Measurements from ENCODE around the gene RNF38.
A peak's percentile ranks its signal among the peaks of the same experiment; 100 is the strongest.
"Not testable (repeated sequence)": the region's sequence is repeated elsewhere in the genome, so short reads cannot be mapped to it uniquely, and the experiment has no call there.

Gene RNF38

DNA sequence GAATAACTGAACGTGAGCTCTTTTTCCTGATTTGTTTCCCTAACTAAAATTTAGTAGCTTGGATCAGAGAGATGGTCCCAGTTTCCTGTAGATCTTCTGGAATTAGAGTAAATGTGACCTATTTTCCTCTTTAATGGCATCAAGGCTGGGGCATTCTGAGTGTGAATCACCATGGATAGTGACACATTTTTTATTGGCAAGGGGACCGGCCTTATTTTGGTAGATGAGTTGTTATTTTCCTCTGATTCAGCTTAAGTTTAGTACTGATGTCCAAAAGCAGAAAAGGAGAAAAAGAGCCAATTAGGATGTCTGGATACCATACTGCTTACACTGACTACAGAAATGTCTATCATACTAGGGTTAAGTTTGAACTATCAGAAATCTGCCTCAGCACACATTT lies 68.1 kb downstream of the RNF38 start:
- DNase-seq (ENCODE audit: low spot score) = no peak

DNA sequence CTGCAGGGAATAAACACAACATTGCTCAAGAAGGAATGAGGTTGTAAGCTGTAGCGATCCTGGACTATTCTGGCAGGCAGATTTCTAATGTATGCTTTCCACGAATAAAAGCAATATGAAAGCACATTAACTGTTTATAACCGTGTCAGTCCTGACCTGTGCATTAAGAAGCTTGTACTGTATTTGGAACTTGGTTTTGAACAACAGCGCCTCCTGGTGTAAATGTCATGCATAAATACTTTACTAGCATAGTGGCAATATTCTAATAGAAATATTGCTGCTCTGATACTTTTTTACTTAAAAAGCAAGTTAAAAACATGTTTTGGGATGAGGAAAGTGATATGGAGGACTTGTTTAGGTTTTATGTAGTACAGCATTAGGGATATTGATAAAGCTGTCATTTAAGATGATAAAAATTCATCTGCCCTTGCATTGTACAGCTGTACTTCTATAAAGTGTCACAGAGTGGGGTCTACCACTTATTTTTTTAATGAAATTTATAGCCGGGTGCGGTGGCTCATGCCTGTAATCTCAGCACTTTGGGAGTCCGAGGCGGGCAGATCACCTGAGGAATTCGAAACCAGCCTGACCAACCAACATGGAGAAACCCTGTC lies 71.2 kb downstream of the RNF38 start:
- DNase-seq (ENCODE audit: low spot score) = peak; percentile 84

DNA sequence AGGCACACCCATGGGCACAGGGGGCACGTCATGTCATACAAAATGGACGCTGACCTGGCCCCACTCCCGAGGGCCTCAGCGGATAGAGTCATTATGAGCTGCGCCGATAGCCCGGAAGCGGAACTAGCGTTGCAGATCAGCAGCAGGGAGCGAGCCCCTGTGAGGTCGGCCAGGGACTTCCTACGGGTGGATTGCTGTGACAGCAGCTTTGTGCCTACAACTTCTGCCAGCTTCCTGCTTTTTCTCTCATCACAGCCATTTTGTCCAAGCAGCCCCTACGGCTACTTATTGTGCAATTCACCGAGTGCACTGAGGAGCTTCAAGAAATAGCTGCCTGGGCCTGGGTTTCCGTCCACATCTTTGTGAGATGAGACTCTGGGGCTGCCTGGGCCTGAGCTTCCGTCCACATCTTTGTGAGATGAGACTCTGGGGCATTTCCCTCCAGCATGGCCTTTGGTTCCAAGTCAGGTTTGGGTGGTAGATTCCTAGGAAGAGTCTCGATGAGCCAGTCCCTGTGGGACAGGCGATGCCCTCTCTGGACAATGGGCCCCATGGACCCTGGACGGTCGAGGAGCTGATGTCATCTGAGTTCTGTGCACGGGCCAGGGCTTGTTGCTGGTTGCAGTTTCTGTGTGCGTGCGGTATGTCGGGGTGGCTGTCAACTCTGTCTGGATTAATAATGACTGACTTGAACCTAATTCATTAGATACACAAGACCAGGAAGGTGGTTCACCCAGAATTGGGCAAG lies 74.8 kb downstream of the RNF38 start:
- DNase-seq (ENCODE audit: low spot score) = no peak

DNA sequence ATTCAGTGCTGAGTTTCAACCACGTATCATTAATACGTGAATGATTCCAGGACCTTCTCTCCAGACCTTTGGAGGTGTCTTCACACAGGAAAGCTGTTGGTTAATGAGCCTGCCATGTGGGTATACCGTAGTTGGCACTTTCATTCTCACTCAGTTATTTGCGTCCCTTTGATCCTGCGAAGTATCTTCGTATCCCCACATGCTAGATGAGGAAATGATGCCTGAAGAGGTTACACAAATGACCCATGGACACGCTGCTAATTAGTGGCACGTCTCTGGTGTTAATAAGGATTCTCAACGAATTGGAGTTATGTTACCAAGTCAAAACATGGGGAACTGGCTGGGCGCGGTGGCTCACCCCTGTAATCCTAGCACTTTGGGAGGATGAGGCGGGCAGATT lies 76.1 kb downstream of the RNF38 start:
- DNase-seq (ENCODE audit: low spot score) = no peak

GRCh38 chr9:36322462-36322861 lies 77.6 kb downstream of the RNF38 start:
- DNase-seq (ENCODE audit: low spot score) = no peak

- not testable (repeated sequence) for DNase-seq (ENCODE audit: low spot score)
Observed at GRCh38 chr9:36321903-36322302, 78.2 kb downstream of the RNF38 start.

DNA sequence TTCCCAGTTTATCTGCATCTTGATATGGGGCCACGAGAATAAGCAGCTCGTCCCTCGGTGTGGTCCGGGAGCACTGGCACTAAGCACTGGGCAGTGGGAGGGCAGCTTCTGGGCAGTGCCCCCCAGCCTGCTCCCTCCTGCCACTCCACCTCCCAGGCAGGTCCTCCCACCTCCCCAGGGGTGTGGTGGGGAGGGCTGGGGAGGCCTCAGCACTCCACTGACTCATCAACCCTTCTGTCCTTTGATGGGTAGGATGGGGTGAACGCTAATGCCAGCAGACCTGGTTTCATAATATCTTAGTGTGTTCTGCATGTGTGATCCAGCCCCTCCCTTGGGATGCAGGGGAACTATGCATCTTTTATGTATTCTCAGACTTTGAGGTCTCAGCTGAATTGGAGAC lies 79.6 kb downstream of the RNF38 start:
- DNase-seq (ENCODE audit: low spot score) = peak; percentile 79

- no peak for DNase-seq (ENCODE audit: low spot score)
Observed at GRCh38 chr9:36319806-36320205, 80.3 kb downstream of the RNF38 start.

DNA sequence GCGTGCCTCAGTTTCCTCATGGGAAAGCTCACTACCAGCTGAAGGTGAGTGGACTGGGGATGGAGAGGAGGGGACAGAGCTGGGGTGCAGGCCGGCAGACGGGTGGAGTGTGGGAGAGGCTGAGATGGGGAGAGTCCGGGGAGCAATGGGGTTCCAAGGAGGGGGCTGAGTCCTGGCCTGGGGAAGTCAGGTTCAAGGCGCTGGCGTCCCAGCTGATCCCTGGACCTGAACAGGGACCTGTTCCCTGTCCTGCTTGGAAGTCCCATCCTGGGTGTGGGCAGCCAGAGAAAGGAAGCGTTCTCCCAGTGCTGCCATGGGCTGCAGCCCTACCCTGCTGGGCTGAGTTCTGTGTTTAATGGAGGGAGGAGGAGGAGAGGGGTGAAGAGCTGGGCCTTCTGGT lies 80.9 kb downstream of the RNF38 start:
- no peak for DNase-seq (ENCODE audit: low spot score)

- no peak for DNase-seq (ENCODE audit: low spot score)
Observed at GRCh38 chr9:36318212-36318802, 81.8 kb downstream of the RNF38 start.

- peak; percentile 92 for DNase-seq (ENCODE audit: low spot score)
Observed at GRCh38 chr9:36317766-36318165, 82.3 kb downstream of the RNF38 start.

DNA sequence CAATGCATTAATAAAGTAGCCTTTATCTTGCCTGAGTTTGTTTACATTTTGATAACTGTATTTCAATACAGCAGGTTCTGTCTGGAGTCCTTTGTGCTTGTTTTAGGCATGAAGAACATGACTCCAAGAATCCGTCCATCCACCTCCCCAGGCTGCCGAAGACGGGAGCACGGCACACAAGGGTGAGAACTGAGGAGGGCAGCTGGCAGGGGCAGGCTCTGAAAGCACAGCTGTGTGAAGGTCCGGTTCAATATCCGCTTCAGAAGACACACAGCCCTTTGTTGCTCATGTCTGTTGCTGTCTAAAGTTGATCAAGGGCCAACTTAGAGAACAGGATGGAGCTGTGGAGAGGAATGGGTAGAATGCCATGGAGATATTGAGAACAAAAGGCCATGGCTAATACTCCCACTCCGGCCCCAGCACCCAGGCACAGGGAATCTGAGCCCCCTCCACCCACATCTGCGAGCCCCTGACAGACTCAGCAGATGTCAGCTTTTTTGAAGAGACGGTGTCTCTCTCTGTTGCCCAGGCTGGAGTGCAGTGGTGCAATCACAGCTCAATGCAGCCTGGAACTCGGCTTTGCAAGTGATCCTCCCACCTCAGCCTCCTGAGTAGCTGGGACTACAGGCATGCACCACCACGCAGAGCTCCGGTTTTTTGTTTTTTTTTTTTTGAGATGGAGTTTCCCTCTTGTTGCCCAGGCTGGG lies 83.3 kb downstream of the RNF38 start:
- DNase-seq (ENCODE audit: low spot score) = peak; percentile 92

- DNase-seq (ENCODE audit: low spot score) = no peak
Observed at GRCh38 chr9:36316049-36316448, 84.0 kb downstream of the RNF38 start.

GRCh38 chr9:36315283-36315682 lies 84.8 kb downstream of the RNF38 start:
- DNase-seq (ENCODE audit: low spot score) = no peak

DNA sequence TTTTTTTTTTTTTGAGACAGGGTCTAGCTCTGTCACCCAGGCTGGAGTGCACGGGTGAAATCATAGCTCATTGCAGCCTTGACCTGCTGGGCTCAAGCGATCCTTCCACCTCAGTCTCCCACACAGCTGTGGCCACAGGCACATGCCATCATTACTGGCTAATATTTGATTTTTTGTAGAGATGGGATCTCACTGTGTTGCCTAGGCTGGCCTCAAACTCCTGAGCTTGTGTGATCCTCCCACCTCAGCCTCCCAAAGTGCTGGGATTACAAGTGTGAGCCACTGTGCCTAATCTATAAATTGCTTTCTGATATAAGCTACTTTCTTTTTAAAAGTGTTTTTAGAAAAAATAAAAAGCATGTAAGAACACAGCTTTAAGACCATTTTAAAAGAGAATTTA lies 85.3 kb downstream of the RNF38 start:
- no peak for DNase-seq (ENCODE audit: low spot score)

DNA sequence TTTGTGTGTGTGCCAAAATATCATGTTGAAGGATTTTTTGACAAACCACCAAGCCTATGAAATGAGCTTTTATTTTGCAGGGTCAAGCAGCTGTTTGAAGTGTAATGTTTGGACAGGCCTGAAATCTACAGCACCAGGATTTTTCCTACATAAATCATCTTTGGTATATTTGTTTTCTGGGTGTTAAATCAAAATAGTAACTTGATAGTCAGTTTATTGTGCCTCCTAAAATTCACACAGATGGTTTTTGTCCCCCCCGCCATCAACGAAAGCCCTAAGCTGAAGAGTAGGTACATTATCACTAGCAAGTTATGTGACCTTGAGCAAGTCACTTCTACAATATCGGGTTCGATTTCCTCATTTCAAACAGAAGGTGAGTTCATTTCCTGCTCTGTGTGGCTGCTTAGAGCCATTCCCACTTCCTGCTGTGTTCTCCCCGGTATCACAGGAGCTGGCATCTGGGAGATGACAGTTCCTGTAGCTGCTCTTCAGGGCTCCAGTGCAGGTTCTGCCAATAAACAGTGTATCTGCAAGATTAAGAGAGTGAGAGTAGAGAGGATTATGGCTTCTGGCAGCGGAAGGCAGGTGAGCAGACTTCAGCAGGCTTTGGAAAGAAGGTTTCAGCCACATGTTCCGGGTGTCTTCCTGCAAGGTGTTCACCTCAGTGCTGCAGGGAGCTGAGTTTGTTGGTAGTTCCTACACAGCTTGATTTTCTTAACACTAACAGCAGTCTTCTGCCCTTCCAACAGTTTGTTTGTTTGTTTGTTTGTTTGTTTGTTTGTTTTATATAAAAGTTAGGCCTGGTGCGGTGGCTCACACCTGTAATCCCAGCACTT lies 93.4 kb downstream of the RNF38 start:
- DNase-seq (ENCODE audit: low spot score) = no peak

DNA sequence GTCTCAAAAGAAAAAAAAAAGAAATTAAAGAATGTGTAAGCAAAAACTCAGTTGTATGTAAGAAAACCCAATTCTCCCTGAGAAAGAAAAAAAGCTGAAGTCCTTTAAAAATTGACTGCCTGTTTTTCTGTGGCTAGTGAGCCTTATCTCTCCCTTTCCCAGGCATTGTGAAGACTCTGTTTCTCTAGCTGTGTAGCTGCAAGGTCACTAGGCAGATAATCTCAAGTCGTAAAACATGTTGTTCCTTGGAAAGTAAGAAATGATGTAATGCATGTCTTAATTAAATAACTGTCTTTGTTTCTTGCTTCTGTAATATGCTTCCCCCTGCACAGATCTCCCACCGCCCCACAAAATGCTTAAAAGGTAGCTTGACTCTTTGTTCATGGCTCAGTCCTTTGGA lies 95.7 kb downstream of the RNF38 start:
- DNase-seq (ENCODE audit: low spot score) = not testable (repeated sequence)

GRCh38 chr9:36301227-36301626 lies 98.8 kb downstream of the RNF38 start:
- DNase-seq (ENCODE audit: low spot score) = no peak

- no peak for DNase-seq (ENCODE audit: low spot score)
Observed at GRCh38 chr9:36298566-36298965, 101.5 kb downstream of the RNF38 start.

DNA sequence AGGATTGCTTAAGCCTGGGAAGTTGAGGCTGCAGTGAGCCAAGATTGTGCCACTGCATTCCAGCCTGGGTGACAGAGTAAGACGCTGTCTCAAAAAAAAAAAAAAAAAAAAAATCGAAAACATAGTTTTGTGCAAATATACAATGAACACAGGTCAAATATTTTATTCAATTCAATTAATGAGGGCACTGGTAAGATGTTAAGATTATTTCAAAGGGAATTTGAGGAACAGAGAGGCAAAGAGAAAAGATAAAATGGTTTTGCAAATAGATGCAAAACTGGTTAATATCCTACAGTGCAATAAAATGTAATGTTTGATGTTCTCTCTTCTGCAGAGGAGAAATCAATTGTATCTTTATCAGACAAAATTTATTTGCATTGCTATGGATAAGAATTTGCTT lies 102.3 kb downstream of the RNF38 start:
- DNase-seq (ENCODE audit: low spot score) = no peak

GRCh38 chr9:36294996-36295395 lies 105.1 kb downstream of the RNF38 start:
- not testable (repeated sequence) for DNase-seq (ENCODE audit: low spot score)

GRCh38 chr9:36293918-36294317 lies 106.2 kb downstream of the RNF38 start:
- no peak for DNase-seq (ENCODE audit: low spot score)
